Measurements from ENCODE around the gene IL20. TPM values are rescaled to one million over a fixed set of nuclear protein-coding genes. Genes with fewer than 3 reads are reported as not detected.

The IL20 gene
- total and polyA plus RNA-seq, 2 of the 8 experiments (the other 6 are each of a cell fraction or from before 2014, with no cell fraction given): not detected

DNA sequence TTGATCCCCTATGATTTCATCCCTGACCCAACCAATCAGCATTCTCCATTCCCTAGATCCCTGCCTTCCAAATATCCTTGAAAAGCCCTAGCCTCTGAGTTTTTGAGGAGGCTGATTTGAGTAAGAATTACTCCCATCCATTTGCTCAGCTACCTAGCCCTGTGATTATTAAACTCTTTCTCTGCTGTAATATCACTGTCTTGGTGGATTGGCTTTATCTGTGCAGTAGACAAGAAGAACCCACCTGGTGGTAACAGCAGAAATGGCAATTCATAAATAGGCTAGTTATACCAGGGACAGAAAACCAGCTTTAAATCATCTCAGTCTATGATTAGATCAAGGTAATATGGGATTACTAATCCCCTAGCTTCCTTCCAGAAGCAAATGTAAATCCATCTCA lies 13.0 kb downstream of the IL20 start (continued):
- TF ChIP-seq, protein P1, sequence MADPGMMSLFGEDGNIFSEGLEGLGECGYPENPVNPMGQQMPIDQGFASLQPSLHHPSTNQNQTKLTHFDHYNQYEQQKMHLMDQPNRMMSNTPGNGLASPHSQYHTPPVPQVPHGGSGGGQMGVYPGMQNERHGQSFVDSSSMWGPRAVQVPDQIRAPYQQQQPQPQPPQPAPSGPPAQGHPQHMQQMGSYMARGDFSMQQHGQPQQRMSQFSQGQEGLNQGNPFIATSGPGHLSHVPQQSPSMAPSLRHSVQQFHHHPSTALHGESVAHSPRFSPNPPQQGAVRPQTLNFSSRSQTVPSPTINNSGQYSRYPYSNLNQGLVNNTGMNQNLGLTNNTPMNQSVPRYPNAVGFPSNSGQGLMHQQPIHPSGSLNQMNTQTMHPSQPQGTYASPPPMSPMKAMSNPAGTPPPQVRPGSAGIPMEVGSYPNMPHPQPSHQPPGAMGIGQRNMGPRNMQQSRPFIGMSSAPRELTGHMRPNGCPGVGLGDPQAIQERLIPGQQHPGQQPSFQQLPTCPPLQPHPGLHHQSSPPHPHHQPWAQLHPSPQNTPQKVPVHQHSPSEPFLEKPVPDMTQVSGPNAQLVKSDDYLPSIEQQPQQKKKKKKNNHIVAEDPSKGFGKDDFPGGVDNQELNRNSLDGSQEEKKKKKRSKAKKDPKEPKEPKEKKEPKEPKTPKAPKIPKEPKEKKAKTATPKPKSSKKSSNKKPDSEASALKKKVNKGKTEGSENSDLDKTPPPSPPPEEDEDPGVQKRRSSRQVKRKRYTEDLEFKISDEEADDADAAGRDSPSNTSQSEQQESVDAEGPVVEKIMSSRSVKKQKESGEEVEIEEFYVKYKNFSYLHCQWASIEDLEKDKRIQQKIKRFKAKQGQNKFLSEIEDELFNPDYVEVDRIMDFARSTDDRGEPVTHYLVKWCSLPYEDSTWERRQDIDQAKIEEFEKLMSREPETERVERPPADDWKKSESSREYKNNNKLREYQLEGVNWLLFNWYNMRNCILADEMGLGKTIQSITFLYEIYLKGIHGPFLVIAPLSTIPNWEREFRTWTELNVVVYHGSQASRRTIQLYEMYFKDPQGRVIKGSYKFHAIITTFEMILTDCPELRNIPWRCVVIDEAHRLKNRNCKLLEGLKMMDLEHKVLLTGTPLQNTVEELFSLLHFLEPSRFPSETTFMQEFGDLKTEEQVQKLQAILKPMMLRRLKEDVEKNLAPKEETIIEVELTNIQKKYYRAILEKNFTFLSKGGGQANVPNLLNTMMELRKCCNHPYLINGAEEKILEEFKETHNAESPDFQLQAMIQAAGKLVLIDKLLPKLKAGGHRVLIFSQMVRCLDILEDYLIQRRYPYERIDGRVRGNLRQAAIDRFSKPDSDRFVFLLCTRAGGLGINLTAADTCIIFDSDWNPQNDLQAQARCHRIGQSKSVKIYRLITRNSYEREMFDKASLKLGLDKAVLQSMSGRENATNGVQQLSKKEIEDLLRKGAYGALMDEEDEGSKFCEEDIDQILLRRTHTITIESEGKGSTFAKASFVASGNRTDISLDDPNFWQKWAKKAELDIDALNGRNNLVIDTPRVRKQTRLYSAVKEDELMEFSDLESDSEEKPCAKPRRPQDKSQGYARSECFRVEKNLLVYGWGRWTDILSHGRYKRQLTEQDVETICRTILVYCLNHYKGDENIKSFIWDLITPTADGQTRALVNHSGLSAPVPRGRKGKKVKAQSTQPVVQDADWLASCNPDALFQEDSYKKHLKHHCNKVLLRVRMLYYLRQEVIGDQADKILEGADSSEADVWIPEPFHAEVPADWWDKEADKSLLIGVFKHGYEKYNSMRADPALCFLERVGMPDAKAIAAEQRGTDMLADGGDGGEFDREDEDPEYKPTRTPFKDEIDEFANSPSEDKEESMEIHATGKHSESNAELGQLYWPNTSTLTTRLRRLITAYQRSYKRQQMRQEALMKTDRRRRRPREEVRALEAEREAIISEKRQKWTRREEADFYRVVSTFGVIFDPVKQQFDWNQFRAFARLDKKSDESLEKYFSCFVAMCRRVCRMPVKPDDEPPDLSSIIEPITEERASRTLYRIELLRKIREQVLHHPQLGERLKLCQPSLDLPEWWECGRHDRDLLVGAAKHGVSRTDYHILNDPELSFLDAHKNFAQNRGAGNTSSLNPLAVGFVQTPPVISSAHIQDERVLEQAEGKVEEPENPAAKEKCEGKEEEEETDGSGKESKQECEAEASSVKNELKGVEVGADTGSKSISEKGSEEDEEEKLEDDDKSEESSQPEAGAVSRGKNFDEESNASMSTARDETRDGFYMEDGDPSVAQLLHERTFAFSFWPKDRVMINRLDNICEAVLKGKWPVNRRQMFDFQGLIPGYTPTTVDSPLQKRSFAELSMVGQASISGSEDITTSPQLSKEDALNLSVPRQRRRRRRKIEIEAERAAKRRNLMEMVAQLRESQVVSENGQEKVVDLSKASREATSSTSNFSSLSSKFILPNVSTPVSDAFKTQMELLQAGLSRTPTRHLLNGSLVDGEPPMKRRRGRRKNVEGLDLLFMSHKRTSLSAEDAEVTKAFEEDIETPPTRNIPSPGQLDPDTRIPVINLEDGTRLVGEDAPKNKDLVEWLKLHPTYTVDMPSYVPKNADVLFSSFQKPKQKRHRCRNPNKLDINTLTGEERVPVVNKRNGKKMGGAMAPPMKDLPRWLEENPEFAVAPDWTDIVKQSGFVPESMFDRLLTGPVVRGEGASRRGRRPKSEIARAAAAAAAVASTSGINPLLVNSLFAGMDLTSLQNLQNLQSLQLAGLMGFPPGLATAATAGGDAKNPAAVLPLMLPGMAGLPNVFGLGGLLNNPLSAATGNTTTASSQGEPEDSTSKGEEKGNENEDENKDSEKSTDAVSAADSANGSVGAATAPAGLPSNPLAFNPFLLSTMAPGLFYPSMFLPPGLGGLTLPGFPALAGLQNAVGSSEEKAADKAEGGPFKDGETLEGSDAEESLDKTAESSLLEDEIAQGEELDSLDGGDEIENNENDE (IDR thresholded peaks at IDR 0.05; ENCODE audit: insufficient replicate concordance, low read length): no peak
- TF ChIP-seq NANOG (IDR thresholded peaks at IDR 0.05; ENCODE audit: insufficient read depth, low read depth, low read length, poor library complexity, severe bottlenecking) (no peak), SIN3A (conservative IDR thresholded peaks at IDR 0.05 in 1 of 2, IDR thresholded peaks at IDR 0.05 in 1 of 2; ENCODE audit: low read depth in 1 of 2, low read length in 2 of 2) (no peak), TAF1 (IDR thresholded peaks at IDR 0.05; ENCODE audit: low read depth, low read length) (no peak), KDM5A (IDR thresholded peaks at IDR 0.05; ENCODE audit: low read length) (peak; percentile 52; the same call in 1 of the 2 replicates), CHD2 (IDR thresholded peaks at IDR 0.05; ENCODE audit: low read length) (no peak), RFX5 (IDR thresholded peaks at IDR 0.05; ENCODE audit: borderline replicate concordance, low read depth, low read length) (no peak)
- TF ChIP-seq, protein P2, sequence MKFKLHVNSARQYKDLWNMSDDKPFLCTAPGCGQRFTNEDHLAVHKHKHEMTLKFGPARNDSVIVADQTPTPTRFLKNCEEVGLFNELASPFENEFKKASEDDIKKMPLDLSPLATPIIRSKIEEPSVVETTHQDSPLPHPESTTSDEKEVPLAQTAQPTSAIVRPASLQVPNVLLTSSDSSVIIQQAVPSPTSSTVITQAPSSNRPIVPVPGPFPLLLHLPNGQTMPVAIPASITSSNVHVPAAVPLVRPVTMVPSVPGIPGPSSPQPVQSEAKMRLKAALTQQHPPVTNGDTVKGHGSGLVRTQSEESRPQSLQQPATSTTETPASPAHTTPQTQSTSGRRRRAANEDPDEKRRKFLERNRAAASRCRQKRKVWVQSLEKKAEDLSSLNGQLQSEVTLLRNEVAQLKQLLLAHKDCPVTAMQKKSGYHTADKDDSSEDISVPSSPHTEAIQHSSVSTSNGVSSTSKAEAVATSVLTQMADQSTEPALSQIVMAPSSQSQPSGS (IDR thresholded peaks at IDR 0.05; ENCODE audit: low read length): no peak

Data from H1 (cell line).